ENCODE measurements around the gene RAB11FIP3.
"Not testable (repeated sequence)": the region's sequence is repeated elsewhere in the genome, so short reads cannot be mapped to it uniquely, and the experiment has no call there.

Gene RAB11FIP3

DNA sequence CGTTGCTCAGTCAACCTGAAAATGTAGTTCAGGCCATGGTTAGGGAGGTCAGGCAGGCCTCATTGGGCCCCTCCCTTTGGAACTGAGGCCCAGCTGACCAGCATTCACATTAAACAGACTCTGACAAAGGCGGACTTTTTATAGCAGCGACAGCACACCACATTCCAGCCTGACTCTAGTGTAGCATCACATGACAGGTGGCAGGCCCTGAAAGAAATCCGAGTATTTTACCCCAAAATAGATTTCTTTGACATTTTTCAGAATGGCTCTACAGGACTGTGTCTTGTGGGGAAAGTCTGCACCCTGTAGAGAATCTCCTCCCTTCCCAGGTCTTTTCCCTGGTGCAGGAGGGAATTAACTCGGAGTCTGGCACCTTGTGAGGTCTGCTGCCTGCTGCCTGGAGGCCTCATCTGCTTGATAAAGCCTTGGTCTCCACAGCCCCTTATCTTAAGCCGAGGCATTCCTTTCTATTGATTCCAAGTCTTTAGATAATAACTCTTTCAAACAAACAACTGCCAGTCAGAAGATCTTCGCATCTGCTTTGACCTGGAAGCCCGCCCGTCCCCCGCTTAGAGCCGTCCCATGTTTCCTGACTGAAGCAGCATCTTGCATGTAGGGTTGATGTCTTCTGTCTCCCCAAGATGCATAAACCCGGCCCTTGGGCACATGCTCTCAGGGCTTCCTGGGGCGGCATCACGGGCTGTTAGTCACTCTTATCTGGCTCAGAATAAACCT lies 58.1 kb downstream of the RAB11FIP3 start:
- in situ Hi-C loops (cut with MboI; ENCODE audit: low sequenced_read_pairs): no loop called here

DNA sequence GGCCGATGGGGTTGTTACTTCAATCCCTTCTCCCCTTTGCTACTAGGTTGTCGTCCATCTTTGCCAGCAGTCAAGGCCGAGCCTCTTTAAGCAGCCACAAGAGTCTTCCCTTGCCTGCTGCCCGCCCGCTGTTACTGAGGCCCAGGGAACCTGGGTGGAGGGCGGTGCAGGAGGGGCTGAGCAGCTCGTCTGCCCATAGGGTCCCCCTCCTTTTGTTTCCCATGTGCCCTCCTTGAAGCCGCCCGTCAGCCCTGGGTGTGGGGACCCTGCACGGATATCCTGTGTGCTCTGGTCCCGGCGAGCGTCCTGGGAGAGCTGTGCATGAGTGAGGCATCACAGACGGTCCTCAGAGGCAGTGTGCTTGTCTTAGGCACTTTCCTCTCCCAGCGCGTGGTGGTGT lies 64.2 kb downstream of the RAB11FIP3 start:
- in situ Hi-C loops (cut with MboI; ENCODE audit: low sequenced_read_pairs): no loop called here

DNA sequence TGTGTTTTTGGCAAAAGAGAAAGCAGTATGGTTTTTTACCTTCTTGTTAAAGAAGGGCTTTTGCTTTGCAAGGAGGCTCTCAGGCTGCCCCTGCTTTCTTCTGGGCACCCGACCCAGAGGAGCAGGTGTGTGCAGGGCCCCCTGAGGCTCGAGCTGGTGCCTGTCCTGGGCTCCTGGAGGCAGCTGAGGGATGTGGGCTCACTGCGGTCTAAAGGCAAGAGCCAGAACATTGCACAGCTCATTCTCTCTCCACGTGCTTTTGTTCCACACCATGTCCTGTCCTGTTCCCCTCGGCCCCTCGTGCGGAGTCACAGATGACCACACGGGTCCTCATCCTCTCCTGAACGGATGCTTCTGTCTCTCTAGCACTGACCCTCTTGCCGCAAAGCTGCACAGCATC lies 65.3 kb downstream of the RAB11FIP3 start:
- in situ Hi-C loops (cut with MboI; ENCODE audit: low sequenced_read_pairs): no loop called here

DNA sequence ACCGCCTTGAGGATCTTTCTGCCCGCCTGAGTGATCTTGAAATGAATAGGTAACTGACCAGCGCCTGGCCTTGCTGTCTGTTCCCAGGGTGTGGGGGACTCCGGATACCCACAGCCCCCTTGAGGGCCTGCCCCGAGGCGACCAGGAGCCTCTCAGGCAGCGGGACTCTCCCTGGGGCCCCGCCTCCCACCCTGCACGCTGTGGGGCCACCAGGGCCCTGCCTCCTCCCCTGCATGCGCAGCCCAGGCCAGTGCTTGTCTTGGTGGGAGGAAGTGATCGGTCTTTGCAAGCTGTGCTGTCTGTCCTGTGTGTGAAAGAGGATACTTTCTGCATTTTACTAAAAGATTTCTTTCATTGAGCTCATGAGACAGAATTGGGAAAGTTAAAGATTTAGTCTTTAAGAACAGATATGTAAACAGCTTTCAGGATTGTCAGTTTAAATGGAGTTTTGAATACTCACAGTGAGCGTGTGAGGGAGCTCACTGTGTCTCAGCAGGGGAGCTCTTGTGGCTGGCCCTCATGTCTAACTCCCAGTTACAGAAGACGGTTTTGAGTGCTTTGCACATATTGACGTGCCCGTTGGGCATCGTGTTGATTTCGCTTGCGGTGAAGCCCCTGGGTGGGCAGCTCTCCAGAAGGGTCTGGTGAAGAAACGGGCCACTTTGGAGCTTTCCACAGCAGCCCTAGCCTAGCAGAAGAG lies 65.9 kb downstream of the RAB11FIP3 start:
- in situ Hi-C loops (cut with MboI; ENCODE audit: low sequenced_read_pairs): no loop called here

DNA sequence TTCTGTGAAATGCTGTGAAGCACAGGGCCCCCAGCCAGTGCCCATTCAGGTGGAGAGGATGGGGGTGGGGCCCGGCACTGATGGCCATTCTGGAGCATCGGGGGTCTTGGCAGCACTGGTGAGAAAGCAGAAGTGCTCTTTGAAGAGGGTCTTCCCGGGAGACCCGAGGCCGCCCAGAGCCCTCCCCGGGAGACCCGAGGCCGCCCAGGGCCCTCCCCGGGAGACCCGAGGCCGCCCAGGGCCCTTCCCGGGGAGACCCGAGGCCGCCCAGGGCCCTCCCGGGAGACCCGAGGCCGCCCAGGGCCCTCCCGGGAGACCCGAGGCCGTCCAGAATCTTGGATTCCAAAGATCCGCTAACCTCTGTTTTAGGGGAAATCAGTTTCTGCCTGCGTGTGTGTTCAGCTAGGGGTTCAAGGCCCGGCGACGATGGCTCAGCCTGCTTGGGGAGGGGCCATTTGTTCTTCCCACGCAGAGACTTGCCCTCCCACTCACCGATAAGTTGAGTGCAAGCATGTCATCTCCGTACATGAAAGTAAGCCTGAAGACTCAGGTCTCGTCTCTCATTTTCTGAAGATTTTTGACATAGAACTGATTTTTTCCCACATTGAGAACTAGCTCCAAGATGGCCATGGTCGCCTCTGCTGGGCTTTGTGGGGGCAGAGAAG lies 66.9 kb downstream of the RAB11FIP3 start:
- in situ Hi-C loops (cut with MboI; ENCODE audit: low sequenced_read_pairs): no loop called here

DNA sequence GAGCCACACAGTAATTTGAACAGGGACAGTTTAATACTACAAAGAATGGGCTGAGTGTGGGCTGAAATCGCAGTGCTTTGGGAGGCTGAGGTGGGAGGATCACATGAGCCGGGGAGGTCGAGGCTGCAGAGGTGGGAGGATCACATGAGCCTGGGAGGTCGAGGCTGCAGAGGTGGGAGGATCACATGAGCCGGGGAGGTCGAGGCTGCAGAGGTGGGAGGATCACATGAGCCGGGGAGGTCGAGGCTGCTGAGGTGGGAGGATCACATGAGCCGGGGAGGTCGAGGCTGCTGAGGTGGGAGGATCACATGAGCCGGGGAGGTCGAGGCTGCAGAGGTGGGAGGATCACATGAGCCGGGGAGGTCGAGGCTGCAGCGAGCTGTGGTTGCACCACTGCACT lies 69.2 kb downstream of the RAB11FIP3 start:
- in situ Hi-C loops (cut with MboI; ENCODE audit: low sequenced_read_pairs): not testable (repeated sequence)

DNA sequence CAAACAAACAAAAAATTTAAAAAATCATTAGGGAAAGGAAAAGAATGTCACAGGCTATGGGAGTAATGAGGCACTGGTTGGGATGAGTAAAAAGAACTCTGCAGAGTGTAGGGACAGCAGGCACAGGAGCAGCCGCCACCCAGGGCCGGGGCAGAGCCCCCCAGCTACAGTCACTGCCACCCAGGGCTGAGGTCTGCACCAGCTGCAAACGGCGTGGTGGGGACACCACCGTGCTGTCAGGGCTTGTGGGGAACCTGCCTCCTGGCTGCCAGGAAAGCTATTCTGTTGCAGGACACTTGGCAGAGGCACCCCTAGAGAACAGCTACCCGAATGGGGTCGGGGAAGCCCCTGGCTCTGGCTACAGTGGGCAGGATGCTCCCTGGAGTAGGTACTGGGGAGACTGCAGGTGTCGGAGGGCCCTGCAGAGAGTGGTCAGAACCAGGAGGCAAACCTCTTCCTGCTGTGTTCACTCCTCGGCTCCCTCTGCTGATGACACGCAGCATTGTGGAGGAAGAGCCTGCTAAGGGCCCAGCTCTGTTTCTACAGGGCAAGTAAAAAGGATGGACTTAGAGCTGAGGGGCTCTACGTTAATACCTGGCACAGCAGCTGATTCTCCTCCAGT lies 69.8 kb downstream of the RAB11FIP3 start:
- in situ Hi-C loops (cut with MboI; ENCODE audit: low sequenced_read_pairs): no loop called here

DNA sequence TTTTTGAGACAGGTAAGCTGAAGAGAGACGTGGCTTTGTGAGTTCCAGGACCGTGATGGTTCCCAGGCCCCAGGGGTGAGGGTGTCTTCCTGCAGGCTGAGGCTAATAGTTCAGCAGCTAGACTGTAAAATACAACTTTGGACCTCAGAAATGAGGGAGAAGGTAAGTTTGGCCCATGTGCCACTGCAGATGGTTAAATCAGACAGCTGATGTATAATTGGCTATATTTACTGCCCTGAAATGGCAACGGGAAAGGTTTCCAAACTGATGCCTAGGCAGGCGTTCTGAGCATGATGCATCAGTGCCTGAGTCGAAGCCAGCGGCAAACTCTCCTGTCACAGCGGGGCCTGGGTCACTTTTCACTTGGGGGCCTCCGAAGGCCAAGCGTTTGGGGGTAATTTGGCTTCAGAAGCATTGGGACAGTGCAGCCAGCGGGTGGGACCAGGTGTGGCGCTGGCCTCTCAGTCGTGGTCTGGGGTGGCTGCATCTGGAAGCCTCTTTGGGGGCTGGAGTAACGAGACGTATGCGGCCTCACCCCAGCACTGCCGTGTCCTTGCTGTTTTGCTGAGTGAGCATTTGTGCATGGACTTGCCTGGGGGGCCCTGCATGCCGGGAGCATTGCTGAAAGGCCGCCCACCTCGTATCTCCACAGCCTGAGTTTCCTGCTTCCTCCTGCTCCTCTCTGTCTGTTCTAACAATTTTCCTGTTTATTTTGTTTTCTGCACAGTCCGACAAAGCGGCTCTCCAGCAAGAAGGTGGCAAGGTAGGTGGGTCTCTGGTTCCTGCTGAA lies 70.8 kb downstream of the RAB11FIP3 start:
- in situ Hi-C loops (cut with MboI; ENCODE audit: low sequenced_read_pairs): no loop called here

DNA sequence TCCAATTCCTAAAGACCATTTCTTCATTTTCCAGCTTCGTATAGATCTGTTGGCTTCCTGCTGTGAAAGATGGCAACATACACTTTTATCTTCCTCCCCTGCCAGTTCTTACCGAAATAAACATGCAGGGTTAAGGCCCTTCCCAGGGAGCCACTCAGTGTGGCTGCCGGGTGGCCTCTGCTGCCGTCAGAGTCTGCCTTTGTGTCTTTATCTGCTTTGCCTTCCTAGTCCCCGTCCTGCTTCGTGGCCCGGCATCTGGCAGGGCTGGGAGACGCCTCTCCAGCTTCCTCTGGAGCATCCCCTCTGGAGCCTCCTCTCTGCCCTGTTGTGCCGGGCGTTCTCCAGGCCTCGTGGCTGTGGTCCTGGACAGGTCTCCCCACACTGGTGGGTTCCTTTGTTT lies 71.8 kb downstream of the RAB11FIP3 start:
- in situ Hi-C loops (cut with MboI; ENCODE audit: low sequenced_read_pairs): no loop called here

DNA sequence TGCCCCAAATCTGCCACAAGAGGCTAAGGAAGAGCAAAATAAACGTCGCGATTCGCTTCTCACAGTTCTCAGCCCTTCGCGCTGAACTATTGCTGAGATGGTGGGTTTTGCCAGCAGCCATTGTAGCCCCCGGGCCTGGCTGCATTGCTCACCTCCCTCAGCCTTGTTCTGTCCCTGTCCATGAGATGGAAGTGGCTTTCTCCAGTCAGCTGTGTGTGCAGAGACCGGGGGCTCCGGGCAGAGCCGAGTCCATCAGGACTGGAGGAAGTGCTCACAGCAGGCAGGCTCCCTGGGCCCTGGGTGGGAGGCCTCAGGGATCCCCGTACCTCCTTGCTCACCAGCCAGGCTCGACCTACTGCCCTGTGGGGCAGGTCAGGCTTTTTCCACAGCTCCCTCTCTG lies 74.5 kb downstream of the RAB11FIP3 start:
- in situ Hi-C loops (cut with MboI; ENCODE audit: low sequenced_read_pairs): no loop called here

DNA sequence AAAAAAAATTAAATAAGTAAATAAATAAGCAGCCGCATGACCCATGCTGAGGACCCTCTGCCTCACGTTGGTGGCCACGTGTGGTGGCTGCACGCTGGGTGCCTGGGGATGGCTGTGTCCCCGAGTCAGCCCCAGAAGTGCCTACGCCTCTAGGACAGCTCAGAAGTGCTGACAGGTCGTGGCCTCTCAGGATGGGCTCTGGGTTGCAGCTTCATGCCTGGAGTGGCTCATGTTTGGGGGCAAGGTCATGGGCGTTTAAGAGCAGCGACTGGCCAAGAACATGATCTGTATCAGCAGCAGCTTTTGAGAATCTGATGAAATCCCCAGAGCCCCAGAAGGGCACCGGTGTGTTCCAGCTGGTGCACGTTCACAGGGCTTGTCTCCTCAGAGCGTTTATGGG lies 75.3 kb downstream of the RAB11FIP3 start:
- in situ Hi-C loops (cut with MboI; ENCODE audit: low sequenced_read_pairs): no loop called here

DNA sequence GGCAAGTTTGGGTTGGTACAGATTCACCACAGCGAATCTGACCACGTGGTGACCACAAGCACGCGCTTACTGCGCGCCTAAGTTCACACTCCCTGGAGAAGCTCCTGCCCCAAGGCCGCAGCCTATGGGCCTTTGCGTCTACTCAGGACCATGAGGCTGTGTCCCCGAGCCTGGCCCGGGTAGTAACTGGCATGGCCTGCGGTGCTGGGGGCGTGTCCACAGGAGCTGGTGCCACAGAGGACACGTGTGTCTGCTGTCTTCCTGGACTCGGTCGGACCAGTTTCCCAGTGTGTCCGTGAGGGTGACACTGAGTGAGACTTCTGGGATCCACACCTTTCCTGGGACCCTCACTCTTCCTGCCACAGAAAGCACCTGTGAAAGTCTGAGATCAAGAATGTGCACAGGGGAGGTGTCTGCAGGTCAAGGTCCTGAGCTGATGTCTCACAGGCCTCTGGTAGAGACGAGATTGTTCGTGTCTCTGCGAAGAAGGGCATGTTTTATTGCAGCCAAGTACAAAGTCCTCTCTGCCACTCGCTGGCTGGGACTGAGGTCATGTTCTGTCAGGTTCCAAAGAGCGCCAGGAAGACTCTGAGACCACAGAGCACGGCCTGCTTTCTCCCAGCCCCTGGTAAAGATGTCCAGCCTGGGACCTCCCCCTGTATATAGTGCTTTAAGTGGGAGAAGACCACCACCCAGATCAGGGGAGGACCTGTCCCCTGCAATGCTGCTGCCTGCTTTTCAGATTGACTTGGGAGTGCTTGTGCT lies 76.9 kb downstream of the RAB11FIP3 start:
- in situ Hi-C loops (cut with MboI; ENCODE audit: low sequenced_read_pairs): no loop called here

DNA sequence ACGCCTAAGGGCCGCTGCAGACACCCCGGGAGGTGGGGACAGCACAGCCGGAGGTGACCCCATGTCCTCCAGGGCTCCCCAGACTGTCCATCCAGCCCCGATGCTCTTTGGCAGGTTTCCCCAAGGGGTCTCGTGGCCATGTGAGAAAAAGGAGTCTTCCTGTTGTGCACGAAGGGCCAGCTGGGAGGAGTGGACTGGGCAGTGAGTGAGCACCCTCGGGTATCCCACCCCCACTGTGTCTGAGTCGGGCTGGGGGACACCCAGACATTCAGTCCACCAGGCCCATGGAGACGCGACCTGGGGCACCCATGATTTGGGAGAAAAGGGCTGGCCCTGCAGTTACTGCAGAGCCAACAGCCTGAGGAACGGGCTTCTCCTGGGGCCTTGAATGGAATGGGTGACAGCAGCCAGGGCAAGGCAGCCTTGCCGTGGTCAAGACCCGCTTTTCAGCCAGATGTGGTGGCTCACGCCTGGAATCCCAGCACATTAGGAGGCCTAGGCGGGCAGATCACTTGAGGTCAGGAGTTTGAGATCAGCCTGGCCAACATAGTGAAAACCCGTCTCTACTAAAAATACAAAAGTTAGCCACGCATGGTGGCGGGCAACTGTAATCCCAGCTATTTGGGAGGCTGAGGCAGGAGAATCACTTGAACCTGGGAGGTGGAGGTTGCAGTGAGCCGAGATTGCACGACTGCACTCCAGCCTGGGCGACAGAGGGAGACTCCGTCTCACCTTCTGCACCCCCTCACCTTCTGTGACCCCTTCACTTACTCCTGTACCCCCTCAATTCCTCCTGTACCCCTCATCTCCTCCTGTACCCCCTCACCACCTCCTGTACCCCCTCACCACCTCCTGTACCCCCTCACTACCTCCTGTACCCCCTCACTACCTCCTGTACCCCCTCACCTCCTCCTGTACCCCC lies 78.0 kb downstream of the RAB11FIP3 start:
- in situ Hi-C loops (cut with MboI; ENCODE audit: low sequenced_read_pairs): no loop called here

DNA sequence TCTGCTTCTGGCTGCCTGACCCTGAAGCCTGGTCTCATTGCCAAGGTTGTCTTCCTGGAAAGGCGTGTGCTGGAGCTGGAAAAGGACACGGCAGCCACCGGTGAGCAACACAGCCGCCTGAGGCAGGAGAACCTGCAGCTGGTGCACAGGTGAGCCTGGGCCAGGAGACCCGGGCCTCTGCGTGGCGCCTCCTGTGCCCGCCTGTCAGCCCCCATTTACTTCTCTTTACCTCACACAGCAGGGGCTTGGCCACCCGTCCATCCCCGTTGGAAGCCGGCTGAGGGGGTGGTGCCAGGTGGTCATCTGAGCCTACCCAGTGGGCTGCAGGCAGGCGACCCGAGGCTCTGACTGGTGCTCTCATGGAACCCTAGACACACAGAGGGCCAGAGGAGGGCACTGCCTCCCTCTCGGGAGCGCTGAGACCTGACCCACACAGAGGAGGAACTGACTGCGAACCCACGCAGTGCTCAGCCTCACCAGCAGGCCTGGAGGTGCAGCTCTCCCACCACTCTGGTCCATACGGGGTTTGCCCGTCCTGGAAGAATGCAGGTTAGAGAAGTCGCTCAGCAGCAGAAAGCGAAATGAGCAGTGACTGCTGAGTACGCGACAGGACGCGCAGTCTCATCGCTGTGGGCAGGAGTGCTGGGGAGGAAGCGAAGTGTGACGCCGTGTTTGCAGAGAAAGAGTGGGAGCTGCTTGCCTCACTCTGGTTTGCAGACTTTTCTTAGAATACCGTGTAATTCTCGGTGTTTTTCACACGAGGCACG lies 80.2 kb downstream of the RAB11FIP3 start:
- in situ Hi-C loops (cut with MboI; ENCODE audit: low sequenced_read_pairs): no loop called here

DNA sequence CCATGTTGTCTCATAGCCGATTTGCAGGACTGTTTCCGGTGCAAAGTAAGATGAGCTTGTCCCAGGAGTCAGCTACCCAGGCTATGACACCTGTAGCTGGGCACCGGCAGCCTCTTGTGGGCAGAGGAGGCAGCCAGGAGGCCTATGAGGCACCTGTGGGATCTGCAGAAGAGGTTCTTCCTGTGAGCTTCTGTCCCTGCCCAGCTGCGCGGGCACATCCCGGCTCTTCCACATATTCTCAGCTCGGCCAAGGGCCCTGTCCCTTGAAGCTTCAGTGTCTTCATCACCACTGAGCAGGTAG lies 80.7 kb downstream of the RAB11FIP3 start:
- in situ Hi-C loops (cut with MboI; ENCODE audit: low sequenced_read_pairs): no loop called here

DNA sequence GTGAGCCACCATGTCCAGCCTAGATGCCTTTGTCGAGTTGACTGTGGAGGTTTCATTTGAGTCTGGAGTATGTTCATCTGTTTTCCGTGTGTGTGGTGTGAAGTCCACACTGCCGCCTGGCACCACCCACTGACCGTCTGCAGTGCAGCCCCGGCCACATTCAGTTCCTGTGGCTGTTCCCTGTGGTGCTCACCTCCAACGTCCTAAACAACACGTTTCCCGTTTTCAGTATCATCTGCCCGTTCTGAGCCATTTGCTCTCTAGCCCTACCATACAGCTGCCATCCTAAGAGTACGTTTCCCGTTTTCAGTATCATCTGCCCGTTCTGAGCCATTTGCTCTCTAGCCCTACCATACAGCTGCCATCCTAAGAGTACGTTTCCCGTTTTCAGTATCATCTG lies 82.1 kb downstream of the RAB11FIP3 start:
- in situ Hi-C loops (cut with MboI; ENCODE audit: low sequenced_read_pairs): not testable (repeated sequence)

DNA sequence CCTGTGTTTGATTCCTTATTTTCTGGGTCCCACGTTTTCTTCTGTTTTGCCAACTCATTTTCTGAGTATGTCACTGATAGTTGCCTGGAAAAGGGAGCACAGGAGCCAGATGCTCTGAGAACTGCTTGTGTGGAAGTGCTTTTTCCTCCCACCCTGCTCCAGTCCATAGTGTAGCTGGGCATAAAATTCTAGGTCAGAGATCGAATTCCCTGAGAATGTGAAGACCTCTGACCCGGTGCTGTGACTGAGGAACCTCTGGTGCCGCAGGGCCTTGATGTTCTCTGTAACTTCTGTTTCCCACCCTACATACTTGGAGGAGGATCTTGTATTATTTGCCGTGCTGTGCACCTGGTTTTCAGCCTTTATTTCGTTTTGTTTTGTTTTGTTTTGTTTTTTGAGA lies 82.5 kb downstream of the RAB11FIP3 start:
- in situ Hi-C loops (cut with MboI; ENCODE audit: low sequenced_read_pairs): no loop called here

DNA sequence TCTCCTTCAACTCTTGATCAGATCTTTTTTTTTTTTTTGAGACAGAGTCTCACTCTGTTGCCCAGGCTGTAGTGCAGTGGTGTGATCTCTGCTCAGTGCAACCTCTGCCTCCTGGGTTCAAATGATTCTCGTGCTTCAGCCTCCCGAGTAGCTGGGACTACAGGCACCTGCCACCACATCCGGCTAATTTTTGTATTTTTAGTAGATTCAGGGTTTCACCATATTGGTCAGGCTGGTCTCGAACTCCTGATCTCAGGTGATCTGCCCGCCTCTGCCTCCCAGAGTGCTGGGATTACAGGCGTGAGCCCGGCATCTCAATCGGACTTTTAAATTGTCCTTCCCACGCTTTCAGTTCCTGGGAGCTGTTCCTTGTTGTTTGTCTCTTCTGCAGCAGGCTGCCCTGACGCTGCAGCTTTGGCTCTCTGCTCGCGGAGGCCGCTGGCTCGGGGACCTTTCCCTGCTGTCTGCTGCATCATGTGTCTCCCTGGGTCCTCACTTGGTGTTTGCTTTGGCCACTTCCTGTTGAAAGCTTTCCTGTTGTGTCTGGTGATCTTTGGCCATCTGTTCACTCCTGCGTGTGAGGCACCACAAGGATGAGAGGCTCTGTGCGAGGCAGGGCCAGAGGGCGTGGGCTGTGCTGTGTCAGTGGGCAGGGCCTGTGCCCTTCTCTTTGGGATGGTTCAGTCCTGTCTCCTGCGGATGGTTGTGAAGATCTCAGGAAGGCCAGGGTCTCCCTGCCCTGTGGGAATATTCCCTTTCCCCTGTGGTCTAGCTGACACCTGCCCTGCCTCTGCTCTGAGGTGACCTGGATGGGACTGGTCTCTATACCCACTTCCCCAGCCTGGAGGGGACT lies 83.7 kb downstream of the RAB11FIP3 start:
- in situ Hi-C loops (cut with MboI; ENCODE audit: low sequenced_read_pairs): no loop called here

Measured in HL-60/S4 (cell line).